ENCODE results near the gene TMEM51.

DNA sequence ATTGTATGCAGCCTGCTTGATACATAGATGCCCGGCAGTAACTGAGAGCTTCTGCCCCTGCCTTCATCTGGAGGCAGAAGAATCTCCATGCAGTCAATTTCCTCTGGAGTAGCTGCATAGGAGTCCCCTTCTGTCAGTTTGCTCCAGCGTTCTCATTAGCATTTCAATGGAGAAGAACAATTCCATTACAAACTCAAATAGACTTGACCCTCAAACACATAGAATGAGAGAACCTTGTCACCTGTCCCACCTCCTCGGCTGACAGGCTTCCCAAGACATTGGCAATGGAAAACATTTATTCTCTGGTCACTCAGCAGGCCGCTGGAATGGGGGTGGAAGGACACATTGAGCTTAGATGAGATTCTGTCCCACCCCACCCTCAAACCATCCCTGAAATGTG lies 45.6 kb upstream of the TMEM51 start:
- TF ChIP-seq, protein P1, sequence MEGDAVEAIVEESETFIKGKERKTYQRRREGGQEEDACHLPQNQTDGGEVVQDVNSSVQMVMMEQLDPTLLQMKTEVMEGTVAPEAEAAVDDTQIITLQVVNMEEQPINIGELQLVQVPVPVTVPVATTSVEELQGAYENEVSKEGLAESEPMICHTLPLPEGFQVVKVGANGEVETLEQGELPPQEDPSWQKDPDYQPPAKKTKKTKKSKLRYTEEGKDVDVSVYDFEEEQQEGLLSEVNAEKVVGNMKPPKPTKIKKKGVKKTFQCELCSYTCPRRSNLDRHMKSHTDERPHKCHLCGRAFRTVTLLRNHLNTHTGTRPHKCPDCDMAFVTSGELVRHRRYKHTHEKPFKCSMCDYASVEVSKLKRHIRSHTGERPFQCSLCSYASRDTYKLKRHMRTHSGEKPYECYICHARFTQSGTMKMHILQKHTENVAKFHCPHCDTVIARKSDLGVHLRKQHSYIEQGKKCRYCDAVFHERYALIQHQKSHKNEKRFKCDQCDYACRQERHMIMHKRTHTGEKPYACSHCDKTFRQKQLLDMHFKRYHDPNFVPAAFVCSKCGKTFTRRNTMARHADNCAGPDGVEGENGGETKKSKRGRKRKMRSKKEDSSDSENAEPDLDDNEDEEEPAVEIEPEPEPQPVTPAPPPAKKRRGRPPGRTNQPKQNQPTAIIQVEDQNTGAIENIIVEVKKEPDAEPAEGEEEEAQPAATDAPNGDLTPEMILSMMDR (conservative IDR thresholded peaks at IDR 0.05 in 1 of 2, IDR thresholded peaks at IDR 0.05 in 1 of 2; ENCODE audit: extremely low read depth in 1 of 2, insufficient read depth in 1 of 2, low read depth in 1 of 2, low read length in 2 of 2), result no peak
- no peak for TF ChIP-seq EZH2 (IDR thresholded peaks at IDR 0.05; ENCODE audit: borderline replicate concordance, low read length)

All from mammary epithelial cell (primary cell).